Upper lobe of right lung (tissue), 1 donor: Measurements from ENCODE around the gene CDC42SE1. TPM values are rescaled to one million over a fixed set of nuclear protein-coding genes. Genes with fewer than 3 reads are reported as not detected.

Experiments
- ATAC-seq: fragments of 200-7000 bp; cut with Tn5 transposase; one replicate; pipeline ENCODE4 v1.9.1; 2020; ENCODE audit warnings: mild to moderate bottlenecking, moderate library complexity
- DNase-seq: peaks from one replicate; pipeline ENCODE4 v3.0.0-alpha.2; 2020
- H3K27ac ChIP-seq: fragments of 200-600 bp; one replicate; pipeline ENCODE4 v1.8.0; 2022
- H3K27me3 ChIP-seq: fragments of 200-600 bp; one replicate; pipeline ENCODE4 v1.8.0; 2022; ENCODE audit warnings: mild to moderate bottlenecking
- H3K36me3 ChIP-seq: fragments of 200-600 bp; one replicate; pipeline ENCODE4 v1.8.0; 2022
- H3K4me1 ChIP-seq: fragments of 200-600 bp; one replicate; pipeline ENCODE4 v1.8.0; 2022
- H3K4me3 ChIP-seq: fragments of 200-600 bp; one replicate; pipeline ENCODE4 v1.8.0; 2022; ENCODE audit warnings: mild to moderate bottlenecking
- H3K9me3 ChIP-seq: fragments of 200-600 bp; one replicate; pipeline ENCODE4 v1.8.0; 2022
- intact Hi-C: fragments of 100-400 bp; cut with DNase I; formaldehyde crosslinking; loops from one replicate; pipeline ENCODE4 v1.11.0; 2022
- total RNA-seq: library from RNA; stranded (reverse); fragmentation: NEBNext Ultra II Directional; extraction: Animal tissue kit (Norgen Biotek cat#: 25700); gene quantifications from one replicate; pipeline ENCODE4 v1.2.1, GENCODE V29; 2021
- TF ChIP-seq, protein P1 (sequence below): fragments of 200-600 bp; IDR thresholded peaks from one replicate; pipeline ENCODE4 v1.8.0; 2022; ENCODE audit warnings: antibody characterized with exemption
- donor health status: DM: no; HTN: yes; CAD: no; lungs with severe emphysema.

CDC42SE1 gene
- total RNA-seq, 1 donor from 2014 or later: 105 TPM

DNA sequence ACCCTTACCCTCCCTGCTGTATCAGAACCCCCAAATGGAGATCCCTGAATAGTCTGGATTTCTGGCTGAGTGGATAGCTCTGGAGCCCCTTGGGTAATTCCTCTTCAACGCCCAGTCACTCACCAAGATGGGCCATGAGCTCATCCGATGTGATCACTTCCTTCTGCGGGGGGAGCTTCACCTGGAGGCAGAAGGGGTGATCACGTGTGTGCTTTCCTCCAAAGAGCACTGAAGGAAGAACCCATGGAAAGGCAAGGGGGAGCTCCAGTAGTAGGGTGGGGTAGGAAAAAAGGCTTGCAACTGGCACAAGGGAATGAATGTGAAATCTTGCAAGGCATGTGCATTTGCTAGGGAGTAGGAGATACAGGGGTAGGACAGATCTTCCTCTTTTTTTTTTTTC is 57.8 kb downstream of the CDC42SE1 start:
- no peaks in the 10 kb centered on the region for H3K9me3 ChIP-seq
- H3K4me3 ChIP-seq: no peak overlapping the region
- TF ChIP-seq, protein P1, sequence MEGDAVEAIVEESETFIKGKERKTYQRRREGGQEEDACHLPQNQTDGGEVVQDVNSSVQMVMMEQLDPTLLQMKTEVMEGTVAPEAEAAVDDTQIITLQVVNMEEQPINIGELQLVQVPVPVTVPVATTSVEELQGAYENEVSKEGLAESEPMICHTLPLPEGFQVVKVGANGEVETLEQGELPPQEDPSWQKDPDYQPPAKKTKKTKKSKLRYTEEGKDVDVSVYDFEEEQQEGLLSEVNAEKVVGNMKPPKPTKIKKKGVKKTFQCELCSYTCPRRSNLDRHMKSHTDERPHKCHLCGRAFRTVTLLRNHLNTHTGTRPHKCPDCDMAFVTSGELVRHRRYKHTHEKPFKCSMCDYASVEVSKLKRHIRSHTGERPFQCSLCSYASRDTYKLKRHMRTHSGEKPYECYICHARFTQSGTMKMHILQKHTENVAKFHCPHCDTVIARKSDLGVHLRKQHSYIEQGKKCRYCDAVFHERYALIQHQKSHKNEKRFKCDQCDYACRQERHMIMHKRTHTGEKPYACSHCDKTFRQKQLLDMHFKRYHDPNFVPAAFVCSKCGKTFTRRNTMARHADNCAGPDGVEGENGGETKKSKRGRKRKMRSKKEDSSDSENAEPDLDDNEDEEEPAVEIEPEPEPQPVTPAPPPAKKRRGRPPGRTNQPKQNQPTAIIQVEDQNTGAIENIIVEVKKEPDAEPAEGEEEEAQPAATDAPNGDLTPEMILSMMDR: no peak
- intact Hi-C loops: no loop called here
- no peak overlapping the region for H3K27ac ChIP-seq
- DNase-seq (no peak), ATAC-seq (peak; percentile 40)
- no peaks in the 10 kb centered on the region for H3K27me3 ChIP-seq
- H3K4me1 ChIP-seq: peaks cover 41% of the 10 kb centered on the region
- H3K36me3 ChIP-seq: peaks cover 55% of the 10 kb centered on the region

Other genes starting within 250 kb of the CDC42SE1 start
- gene ARNT, start 183.0 kb downstream of the CDC42SE1 start, total RNA-seq: 53.8 TPM
- gene CTXND2, start 172.5 kb downstream of the CDC42SE1 start, total RNA-seq: not detected
- gene SETDB1, start 133.3 kb downstream of the CDC42SE1 start, total RNA-seq: 45.8 TPM
- 354 TPM for gene CERS2, start 84.8 kb downstream of the CDC42SE1 start, total RNA-seq
- 1.2 TPM for gene ANXA9, start 77.3 kb downstream of the CDC42SE1 start, total RNA-seq
- gene MINDY1, start 52.7 kb downstream of the CDC42SE1 start, total RNA-seq: 26.5 TPM
- gene PRUNE1, start 51.2 kb downstream of the CDC42SE1 start, total RNA-seq: 18.3 TPM
- 5.2 TPM for gene BNIPL, start 23.0 kb downstream of the CDC42SE1 start, total RNA-seq
- 3.9 TPM for gene C1orf56, start 11.9 kb downstream of the CDC42SE1 start, total RNA-seq
- gene MLLT11, start 775 bp upstream of the CDC42SE1 start, total RNA-seq: 0.72 TPM
- 15.2 TPM for gene GABPB2, start 11.1 kb upstream of the CDC42SE1 start, total RNA-seq
- gene SEMA6C, start 87.0 kb upstream of the CDC42SE1 start, total RNA-seq: 6.7 TPM
- gene TNFAIP8L2, start 97.0 kb upstream of the CDC42SE1 start, total RNA-seq: 10.3 TPM
- 6.2 TPM for gene LYSMD1, start 106.3 kb upstream of the CDC42SE1 start, total RNA-seq
- 34.6 TPM for gene SCNM1, start 106.5 kb upstream of the CDC42SE1 start, total RNA-seq
- gene TMOD4, start 116.4 kb upstream of the CDC42SE1 start, total RNA-seq: not detected
- 42.6 TPM for gene VPS72, start 130.6 kb upstream of the CDC42SE1 start, total RNA-seq
- gene PIP5K1A, start 138.9 kb upstream of the CDC42SE1 start, total RNA-seq: 54.0 TPM
- 112 TPM for gene PSMD4, start 195.1 kb upstream of the CDC42SE1 start, total RNA-seq
- gene ZNF687, start 222.7 kb upstream of the CDC42SE1 start, total RNA-seq: 22.5 TPM